ENCODE measurements around the gene TRIM5. TPM values are rescaled to one million over a fixed set of nuclear protein-coding genes. Genes with fewer than 3 reads are reported as not detected.
A peak's percentile ranks its signal among the peaks of the same experiment; 100 is the strongest.
"Not testable (repeated sequence)": the region's sequence is repeated elsewhere in the genome, so short reads cannot be mapped to it uniquely, and the experiment has no call there.

The TRIM5 gene, protein sequence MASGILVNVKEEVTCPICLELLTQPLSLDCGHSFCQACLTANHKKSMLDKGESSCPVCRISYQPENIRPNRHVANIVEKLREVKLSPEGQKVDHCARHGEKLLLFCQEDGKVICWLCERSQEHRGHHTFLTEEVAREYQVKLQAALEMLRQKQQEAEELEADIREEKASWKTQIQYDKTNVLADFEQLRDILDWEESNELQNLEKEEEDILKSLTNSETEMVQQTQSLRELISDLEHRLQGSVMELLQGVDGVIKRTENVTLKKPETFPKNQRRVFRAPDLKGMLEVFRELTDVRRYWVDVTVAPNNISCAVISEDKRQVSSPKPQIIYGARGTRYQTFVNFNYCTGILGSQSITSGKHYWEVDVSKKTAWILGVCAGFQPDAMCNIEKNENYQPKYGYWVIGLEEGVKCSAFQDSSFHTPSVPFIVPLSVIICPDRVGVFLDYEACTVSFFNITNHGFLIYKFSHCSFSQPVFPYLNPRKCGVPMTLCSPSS
- polyA plus RNA-seq (ENCODE audit: insufficient read length in 4 of 4) = 10 to 100 TPM; 35.3 to 52.4 (median 41.9) TPM

DNA sequence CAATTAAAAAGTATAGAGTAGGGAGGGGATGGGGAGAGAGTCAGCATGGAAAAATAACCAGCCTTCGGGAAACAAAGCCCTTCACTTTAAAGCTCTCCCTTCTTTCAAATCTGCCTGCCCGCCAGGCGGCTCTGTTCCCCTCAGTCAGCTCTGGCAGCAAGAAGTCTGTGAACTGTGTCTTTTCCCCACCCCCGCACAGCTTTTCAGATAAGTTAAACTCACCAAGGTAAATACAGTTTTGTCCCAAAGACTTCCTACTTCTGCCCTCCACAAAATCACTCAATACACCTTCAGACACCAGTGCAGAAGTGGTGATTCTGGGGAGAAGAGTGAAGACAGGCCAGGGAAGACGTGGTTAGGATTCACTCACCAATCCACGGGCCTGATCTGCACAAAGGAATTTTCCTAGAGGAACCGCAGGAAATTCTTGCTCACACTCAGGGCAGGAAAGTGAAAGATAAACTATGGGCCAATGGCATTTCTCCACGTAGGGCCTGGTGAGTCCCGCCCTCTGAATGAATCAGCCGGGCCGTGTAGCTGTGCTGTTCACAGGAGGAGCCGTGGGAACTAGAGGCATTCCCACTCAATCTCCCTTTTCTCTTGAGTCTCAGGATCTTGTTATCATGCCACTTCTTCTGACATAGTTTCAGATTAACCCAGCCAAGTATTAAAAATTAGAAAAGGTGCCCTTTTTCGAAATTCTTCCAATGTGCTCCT, at the start of gene TRIM5:
TSS of gene TRIM5 (minus strand) at position 429 of the 717 bp plus-strand sequence. CDS start 4,897 bp downstream, outside the sequence.
- DNase-seq (ENCODE audit: low read depth in 4 of 4, low spot score in 2 of 4) = peak; percentile 77 to 97 (median 90)

DNA sequence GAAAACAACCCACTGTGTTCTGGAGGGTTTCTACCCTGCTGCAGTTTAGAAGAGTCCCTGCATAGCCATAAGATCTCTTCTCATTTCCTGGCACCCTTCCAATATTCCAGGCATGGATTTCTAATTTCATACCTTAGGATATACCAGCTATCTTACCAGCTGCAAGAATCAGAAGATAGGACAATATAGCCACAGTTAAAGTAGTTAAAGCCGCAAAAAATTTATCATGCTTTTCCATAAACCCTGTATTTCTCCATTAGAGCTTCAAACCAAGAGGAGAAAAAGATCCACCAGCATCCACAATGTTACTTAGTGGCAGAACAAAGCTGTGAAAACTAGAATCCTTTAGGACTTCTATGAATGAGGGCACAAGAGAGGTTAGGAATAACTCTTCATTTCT, 42.8 kb upstream of the TRIM5 start:
- DNase-seq (ENCODE audit: low read depth in 4 of 4, low spot score in 2 of 4) = no peak

DNA sequence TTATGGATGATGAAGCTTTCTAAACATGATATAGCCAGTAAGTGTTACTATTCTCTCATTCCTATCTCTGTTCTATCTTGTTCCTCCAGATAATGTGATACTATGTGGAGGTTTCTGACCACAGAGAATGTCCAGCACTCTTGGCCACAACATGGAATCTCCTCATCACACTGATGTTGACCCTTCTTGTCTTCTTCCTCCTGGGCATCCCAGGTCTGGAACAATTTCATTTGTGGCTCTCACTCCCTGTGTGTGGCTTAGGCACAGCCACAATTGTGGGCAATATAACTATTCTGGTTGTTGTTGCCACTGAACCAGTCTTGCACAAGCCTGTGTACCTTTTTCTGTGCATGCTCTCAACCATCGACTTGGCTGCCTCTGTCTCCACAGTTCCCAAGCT, 41.5 kb upstream of the TRIM5 start:
- DNase-seq (ENCODE audit: low read depth in 4 of 4, low spot score in 2 of 4) = no peak

DNA sequence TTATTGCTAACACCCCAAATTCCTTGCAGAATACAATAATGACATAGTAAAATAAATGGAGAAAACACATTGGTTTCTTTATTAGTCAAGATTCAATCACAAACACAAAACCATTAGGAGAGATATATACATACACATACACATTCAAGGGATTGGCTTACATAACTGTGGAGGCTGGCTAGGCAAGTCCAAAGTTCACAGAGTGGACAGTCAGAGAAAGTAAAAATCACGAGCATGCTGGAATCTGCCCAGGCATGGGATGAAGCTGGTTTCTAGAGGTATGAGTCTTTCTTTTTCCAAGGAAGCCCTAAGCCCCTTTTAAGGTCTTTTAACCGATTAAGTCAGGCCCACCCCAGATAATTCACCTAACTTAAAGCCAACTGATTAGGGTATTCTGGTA, 37.7 kb upstream of the TRIM5 start:
- no peak for DNase-seq (ENCODE audit: low read depth in 4 of 4, low spot score in 2 of 4)

DNA sequence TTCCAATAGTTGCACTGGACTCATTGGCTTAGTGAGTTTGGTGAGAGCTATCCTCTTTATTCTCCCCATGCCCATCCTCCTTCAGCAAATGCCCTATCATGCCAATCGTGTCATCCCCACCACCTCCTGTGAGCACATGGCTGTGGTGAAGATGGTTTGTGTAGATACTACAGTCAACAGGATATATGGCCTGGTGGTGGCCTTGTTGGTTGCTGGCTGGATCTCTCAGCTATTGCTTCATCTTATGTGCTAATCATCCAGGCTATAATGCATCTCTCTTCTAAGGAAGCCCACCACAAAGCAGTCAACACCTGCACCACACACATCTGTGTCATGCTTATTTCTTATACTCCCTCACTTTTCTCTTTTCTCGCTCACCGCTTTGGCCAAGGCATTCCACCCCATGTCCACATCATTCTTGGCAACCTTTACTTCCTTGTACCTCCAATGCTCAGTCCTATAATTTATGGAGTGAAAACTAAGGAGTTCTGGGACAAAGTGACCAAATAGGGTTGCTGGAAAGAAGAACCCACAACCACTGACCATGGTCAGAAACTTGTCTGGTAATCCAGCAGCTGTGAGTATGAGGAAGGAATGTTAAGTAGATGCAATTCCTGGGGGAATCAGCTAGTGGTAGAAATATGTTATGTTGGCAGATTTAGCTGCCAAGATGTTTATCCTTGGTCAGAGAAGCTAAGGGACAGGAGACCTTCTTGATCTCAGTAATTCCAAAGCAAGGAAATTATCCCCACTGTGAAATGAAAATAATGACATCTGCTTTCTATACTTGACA, 35.0 kb upstream of the TRIM5 start:
- no peak for DNase-seq (ENCODE audit: low read depth in 4 of 4, low spot score in 2 of 4)

DNA sequence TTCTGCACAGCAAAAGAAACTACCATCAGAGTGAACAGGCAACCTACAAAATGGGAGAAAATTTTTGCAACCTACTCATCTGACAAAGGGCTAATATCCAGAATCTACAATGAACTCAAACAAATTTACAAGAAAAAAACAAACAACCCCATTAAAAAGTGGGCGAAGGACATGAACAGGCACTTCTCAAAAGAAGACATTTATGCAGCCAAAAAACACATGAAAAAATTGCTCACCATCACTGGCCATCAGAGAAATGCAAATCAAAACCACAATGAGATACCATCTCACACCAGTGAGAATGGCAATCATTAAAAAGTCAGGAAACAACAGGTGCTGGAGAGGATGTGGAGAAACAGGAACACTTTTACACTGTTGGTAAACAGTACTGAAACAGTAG, 31.6 kb upstream of the TRIM5 start:
- not testable (repeated sequence) for DNase-seq (ENCODE audit: low read depth in 4 of 4, low spot score in 2 of 4)

DNA sequence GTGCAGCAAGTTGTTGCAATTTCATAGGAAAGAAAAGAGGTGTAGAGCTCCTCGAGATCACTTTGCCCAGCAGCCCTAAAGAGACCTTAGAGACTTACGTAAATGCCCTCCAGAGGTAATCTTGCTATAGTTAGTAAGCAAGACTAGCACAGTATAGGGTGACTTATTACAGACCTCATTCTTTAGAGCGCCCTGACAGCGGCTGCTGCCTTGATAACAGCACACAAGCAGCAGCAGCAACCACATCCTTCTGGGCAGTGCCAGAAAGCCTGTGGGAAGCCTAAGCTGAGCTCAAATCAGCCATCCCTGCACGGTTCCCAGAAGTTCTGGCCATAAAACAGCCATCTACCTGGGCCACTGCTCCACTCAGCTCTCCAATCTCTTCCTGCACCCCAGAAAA, 28.8 kb upstream of the TRIM5 start:
- DNase-seq (ENCODE audit: low read depth in 4 of 4, low spot score in 2 of 4) = no peak

DNA sequence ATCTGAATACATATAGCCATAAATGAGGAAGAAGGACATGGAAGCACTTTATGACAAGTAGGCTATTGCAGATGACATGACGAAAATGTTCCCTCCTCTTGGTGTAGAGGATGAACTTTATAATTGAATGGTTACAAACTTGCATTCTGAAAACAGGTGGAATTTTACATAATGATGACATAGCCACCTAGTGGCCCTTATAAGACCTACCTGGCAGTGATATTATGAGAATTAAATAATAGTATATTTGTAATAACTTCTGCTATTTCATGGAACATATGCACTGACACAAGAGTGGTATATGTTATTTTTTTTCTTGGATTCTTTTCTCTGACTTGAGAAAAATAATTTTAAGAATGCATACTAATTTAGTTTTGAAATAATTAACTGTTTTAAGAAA, 27.6 kb upstream of the TRIM5 start:
- DNase-seq (ENCODE audit: low read depth in 4 of 4, low spot score in 2 of 4) = no peak

DNA sequence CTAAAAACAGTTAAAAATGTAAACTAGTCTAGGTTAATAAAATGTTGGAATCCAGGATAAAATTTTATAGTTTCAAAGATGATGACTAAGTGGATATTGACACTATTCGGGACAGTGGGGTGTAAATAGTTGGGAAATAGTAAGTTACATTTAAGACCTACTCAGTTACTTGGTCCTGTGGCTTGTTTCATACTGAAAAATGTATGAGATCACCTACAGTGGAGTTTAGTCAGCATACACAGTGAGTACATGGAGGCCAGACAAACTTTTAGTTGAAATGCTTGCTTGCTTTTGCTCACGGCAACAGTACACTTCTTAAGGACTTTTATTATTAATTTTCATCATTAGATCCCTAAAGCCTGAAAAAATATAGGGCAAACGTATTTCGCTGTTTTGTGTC, 20.8 kb upstream of the TRIM5 start:
- no peak for DNase-seq (ENCODE audit: low read depth in 4 of 4, low spot score in 2 of 4)

DNA sequence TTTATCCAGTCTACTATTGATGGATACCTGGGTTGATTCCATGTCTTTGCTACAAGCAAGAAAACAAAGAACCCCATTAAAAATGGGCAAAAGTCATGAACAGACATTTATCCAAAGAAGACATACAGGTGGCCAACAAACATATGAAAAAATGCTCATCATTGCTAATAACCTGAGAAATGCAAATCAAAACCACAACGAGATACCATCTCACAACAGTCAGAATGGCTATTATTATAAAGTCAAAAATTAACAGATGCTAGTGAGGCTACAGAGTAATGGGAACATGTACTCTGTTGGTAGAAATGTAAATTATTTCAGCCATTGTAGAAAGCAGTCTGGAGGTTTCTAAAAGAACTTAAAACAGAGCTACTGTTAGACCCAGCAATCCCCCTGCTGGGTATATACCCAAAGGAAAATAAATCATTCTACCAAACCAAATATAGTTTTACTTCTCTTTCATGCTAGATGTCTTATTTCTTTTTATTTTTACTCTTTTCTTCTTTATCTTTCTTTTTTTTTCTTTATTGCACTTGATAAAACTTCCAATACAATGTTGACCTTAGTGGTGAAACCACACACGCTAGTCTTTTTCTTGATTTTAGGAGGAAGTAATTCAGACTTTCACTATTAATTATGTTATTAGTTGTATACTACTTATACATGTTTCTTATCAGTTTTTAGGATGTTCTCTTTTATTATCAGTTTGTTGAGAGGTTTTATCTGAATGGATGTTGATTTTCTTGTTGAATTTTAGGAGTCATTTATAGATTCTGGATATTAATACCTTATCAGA, 19.1 kb upstream of the TRIM5 start:
- DNase-seq (ENCODE audit: low read depth in 4 of 4, low spot score in 2 of 4) = no peak

DNA sequence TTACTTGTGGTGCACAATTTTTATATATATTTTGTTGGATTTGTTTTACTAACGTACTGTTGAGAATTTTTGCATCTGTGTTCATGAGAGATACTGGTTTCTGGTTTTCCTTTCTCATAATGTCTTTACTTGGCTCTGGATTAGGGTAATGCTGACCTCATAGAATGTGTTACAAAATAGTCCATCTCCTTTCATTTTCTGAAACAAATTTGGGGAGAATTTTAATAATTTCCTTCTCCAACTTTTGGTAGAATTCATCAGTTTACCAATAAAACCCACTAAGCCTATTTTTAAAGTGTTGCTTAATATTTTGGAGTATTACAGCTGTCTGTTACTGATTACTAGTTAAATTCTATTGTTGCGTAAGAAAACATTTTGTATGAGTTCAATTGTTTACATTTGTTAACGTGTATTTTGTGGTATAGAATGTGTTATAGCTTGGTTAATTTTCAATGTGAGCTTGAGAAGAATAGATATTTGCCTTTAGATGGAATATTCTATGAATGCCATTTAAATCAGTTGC, 16.2 kb upstream of the TRIM5 start:
- no peak for DNase-seq (ENCODE audit: low read depth in 4 of 4, low spot score in 2 of 4)

DNA sequence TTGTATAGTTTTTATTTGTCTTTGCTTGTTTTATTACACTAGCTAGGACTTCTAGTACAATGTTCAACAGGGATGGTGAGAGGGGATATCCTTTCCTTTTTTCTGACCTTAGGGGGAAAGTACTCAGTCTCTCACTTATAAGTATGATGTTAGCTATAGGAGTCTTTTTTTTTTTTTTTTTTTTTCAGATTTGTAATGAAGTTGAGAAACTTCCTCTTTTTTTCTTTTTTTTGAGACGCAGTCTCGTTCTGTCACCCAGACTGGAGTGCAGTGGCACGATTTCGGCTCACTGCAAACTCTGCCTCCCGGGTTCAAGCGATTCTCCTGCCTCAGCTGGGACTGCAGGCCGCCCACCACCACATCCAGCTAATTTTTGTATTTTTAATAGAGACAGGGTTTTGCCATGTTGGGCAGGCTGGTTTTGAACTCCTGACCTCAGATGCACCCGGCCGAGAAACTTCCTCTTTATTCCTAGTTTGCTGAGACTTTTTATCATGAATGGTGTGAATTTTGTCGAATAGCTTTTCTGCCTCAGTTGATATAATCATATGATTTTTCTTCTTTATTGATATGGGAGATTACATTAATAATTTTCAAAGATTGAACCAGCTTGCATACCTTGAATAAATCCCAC, 15.7 kb upstream of the TRIM5 start:
- DNase-seq (ENCODE audit: low read depth in 4 of 4, low spot score in 2 of 4) = no peak

DNA sequence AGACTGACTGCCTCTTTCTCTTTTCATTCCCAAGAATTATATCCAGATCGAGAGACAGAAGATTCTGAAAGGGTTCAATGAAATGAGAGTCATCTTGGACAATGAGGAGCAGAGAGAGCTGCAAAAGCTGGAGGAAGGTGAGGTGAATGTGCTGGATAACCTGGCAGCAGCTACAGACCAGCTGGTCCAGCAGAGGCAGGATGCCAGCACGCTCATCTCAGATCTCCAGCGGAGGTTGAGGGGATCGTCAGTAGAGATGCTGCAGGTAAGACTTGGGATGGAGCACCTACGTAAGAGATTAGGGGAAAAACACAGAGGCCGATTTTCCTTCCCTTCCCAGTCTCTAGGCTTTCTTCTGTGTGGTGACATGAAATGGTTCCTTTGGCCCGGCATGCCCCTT, 13.4 kb upstream of the TRIM5 start:
- DNase-seq (ENCODE audit: low read depth in 4 of 4, low spot score in 2 of 4) = no peak

DNA sequence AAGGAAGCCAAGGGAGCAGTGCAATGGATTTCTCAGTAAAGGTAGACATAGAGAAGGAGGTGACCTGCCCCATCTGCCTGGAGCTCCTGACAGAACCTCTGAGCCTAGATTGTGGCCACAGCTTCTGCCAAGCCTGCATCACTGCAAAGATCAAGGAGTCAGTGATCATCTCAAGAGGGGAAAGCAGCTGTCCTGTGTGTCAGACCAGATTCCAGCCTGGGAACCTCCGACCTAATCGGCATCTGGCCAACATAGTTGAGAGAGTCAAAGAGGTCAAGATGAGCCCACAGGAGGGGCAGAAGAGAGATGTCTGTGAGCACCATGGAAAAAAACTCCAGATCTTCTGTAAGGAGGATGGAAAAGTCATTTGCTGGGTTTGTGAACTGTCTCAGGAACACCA, 11.3 kb upstream of the TRIM5 start:
- DNase-seq (ENCODE audit: low read depth in 4 of 4, low spot score in 2 of 4) = no peak

DNA sequence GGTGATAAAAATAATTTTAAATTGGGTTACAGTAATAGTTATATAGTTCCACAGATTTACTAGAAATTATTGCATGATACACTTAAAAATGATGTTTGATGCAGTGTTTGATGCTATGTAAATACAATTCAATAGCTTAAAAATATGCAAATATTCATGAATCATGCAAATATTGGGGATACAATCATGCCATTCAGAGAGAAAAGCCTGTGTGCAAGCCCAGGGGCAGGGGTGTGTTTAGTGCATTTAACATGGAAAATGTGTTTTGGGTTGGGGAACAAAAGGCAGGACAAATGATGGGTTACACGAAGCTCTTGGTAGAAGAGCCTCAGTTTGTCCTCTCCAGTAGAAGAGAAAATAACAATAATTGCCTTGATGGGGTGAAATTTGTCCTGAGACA, 10.7 kb upstream of the TRIM5 start:
- DNase-seq (ENCODE audit: low read depth in 4 of 4, low spot score in 2 of 4) = no peak

DNA sequence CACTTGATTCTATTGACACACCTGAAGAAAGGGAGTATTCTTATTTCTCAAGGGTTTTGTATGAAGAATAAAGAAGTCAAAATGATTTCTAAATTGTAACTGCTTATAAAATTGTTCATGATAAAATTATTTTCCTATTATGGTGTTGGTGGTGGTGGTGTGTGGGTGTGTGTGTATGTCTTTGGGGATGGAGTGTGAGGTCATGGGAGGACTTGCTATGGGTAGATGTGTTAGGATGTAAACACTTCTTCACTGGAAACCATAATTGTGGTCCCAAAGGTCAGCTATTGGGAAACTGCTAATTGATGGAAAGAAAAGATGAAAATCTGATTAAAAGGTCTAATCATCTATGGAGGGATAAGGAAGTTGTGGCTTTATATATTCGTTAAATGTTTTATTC, 9.8 kb upstream of the TRIM5 start:
- no peak for DNase-seq (ENCODE audit: low read depth in 4 of 4, low spot score in 2 of 4)

DNA sequence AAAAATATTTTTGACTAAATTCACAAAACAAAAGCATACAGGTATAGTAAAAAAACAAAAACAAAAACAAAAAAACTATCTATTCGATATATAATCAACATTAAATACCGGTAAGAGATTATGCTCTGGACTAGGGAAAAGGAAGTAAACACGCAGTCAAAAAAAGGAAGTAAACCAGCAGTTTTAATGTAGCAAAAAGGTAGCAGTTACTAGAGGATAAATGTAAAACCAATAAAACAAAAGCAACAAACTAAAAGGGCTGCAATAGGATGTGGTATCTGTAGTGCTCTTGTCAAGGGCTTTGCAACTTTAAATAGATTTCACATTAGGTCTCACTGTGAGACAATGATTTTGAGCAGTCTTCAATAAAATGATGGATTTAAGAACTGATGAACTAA, 7.1 kb upstream of the TRIM5 start:
- no peak for DNase-seq (ENCODE audit: low read depth in 4 of 4, low spot score in 2 of 4)

DNA sequence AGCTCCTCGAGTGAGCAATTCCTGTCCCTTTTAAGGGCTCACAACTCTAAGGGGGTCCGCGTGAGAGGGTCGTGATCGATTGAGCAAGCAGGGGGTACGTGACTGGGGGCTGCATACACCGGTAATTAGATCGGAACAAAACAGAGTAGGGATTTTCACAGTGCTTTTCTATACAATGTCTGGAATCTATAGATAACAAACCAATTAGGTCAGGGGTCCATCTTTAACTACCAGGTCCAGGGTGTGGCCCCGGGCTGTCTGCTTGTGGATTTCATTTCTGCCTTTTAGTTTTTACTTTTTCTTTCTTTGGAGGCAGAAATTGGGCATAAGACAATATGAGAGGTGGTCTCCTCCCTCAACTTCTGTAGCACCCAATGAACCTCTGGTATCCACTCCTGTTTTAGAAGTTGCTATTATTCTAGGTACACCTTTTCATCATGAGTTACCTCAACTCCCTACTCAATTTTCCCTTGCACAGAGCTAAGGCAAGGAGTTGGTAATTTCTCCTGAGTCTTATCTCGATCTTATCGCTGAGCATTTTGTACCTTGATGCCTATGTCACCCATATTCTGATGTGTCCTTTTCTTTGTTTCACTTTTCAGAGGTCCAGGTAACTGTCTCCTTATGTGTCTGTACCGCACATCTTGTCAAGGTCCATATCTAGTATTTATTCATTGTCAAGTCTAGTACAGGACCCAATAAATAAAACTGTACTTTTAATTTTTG, 6.5 kb upstream of the TRIM5 start:
- DNase-seq (ENCODE audit: low read depth in 4 of 4, low spot score in 2 of 4) = not testable (repeated sequence)

DNA sequence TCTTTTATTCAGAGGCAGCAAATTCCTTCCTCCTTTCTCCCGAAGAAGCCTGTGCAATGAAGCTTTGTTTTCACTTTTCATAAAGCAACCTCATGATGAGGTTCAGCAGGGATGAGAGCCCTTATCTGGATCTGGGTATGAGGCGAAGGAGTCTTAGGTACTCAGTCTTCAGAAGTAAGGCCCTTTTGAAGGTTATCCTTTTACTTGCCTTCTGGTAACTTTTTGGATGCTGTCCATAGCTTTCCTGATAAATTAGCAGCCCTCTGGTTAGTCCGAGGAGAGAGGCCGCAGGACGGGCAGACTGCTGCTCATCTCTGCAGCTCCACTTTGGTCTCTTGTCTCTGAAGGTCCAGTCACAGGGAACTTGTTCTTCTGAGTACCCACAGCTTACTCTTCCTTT, 5.9 kb upstream of the TRIM5 start:
- no peak for DNase-seq (ENCODE audit: low read depth in 4 of 4, low spot score in 2 of 4)

All from left renal cortex interstitium (tissue), 4 donors.